ENCODE data around the gene HK2. TPM values are rescaled to one million over a fixed set of nuclear protein-coding genes. Genes with fewer than 3 reads are reported as not detected.
A peak's percentile ranks its signal among the peaks of the same experiment; 100 is the strongest.
"Not testable (repeated sequence)": the region's sequence is repeated elsewhere in the genome, so short reads cannot be mapped to it uniquely, and the experiment has no call there.

Gene HK2
- total RNA-seq, 1 experiment from 2014 or later = 17.1 TPM

DNA sequence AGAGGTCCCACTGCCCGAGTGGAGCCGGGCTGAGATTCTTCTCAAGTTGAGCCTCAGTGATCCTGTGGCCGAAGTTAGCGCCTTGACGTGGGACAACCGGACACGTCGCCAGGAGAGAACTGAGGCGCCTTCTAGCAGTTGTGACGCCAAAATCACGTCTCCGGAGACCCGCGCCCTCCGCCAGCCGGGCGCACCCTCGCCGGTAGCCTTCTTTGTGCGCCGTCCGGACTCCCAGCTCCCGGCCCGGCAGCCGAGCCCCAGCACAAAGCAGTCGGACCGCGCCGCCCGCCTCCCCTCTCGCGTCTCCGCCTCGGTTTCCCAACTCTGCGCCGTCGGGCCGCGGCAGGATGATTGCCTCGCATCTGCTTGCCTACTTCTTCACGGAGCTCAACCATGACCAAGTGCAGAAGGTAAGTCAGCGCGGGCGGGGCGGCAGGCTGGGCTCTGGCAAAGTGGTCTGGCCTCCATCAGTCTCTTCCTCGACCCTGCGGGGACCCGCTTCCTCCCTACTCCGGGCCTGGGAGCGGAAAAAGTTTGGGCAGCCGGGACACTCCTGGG, 386 bp downstream of the HK2 start:
- in situ Hi-C loops (cut with HindIII; ENCODE audit: low sequenced_read_pairs); DNase-seq (ENCODE audit: low spot score): not testable (repeated sequence)

DNA sequence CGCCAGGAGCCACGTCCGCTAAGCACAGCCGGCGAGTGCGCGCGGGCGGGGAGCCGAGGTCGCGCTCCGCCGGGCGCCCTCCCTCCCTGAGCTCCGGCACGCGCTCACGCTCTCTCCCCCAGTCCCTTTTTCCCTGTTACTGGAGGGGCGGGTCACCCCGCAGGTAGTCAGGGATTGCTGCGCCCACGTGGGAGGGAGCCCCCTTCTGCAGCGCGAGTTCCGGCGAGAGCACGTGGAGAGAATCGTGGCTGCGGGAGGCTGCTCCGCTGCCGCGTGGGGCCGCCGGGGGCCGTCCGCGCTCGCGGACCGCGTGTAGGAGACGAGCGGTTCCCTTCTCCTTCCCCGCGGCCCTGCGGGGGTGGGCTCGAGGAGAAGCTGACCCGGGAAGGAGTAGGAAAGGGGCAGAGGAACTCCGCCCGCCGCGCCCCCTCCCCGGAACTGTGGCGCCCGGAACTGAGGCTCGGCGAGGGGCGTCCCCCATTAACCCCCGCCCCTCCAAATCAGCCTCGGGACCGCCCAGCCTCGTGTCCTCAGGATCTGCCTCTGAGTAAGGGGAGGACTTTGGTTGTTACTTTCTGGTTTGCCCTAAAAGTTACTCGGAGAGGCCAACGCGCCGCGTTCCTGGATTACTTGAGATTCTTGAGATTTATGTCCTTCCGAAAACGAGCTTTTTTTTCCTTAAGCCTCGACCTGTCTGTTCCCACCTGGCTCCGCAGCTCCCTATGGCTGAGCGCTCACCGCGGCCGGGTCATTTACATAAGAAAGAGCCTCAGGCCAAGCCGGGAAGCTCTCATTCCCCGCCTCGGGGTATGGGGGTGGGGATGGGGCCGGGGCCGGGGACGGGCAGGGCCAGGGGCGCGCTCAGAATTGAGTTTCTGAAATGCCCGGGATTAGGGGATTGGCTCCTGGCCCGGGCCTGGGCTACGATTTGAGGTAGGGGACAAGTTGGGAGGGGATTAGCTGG, 1.1 kb downstream of the HK2 start:
- DNase-seq (ENCODE audit: low spot score) = peak; percentile 26
- in situ Hi-C loops (cut with HindIII; ENCODE audit: low sequenced_read_pairs) = no loop called here

- DNase-seq (ENCODE audit: low spot score) = peak; percentile 42
- in situ Hi-C loops (cut with HindIII; ENCODE audit: low sequenced_read_pairs) = no loop called here
These were observed 2.1 kb downstream of the HK2 start for GRCh38 chr2:74835831-74836674.

GRCh38 chr2:74836675-74837401, 2.9 kb downstream of the HK2 start:
- no peak for DNase-seq (ENCODE audit: low spot score)
- in situ Hi-C loops (cut with HindIII; ENCODE audit: low sequenced_read_pairs) = no loop called here

DNA sequence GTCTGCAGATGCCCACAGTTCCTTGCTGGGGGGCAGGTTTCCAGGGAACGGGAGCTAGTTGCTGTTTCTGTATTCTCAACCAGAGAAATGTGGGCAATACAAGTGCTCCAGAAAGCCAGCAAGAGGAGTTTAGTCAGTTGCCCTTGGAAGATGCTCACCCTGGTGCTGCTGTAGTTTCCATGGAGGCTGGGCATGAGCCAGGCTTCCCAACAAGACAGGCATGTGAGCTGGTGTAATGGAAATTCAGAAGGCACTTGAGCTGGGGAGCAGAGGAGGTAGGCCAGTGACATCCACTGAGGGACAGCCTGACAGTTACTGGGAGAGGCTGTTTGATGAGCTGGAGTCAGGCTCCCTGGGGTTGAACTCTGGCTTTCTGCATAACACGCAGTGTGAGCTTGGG, 7.7 kb downstream of the HK2 start:
- in situ Hi-C loops (cut with HindIII; ENCODE audit: low sequenced_read_pairs) = no loop called here
- no peak for DNase-seq (ENCODE audit: low spot score)

DNA sequence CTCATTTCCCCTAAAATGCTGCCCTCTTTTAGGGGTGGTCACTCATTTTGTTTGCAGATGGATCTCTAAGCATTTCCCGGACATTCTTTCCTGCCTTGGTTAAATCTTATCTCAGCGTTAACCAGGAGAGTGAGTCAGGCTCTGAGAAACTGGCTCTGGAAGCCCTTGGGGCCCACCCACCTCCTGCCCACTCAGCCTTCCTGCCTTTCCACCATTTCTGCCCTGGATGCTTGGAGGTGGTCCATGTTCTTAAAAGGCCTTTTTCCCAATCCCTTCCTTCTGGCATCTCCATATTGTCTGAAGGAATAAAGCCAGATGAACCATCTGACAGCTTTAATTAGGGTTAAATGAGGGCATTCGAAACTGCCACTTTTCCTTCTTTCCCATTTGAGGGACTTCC, 9.5 kb downstream of the HK2 start:
- in situ Hi-C loops (cut with HindIII; ENCODE audit: low sequenced_read_pairs) = no loop called here
- DNase-seq (ENCODE audit: low spot score) = no peak

- in situ Hi-C loops (cut with HindIII; ENCODE audit: low sequenced_read_pairs) = no loop called here
- DNase-seq (ENCODE audit: low spot score) = no peak
These were observed 10.0 kb downstream of the HK2 start for GRCh38 chr2:74843899-74844298.

- in situ Hi-C loops (cut with HindIII; ENCODE audit: low sequenced_read_pairs) = no loop called here
- no peak for DNase-seq (ENCODE audit: low spot score)
These were observed 10.8 kb downstream of the HK2 start for GRCh38 chr2:74844752-74845151.

DNA sequence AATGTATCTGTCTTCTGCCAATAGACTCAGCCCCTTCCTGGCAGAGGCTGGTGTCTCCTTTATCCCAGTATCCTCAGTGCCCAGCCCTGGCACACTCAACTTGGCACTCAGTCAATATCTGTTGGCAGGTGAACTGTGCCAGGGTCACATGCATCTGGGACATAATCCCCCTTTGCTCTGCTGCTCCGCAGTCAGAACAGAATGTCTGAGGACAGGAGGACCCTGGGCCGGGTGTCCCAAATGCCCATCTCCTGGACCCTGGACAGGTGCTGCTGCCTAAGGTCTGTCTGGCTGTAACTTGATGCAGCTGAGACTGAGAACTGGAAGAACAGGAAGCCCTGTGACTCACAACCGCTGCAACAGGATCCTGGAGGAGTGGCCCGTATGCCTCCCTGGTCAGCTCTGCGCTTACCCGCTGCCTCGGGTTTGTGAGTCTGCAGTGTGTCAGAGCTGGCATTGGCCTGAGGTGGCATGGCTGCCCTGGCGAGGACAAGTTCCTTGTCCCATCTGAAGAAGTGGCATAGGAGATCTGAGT, 11.4 kb downstream of the HK2 start:
- in situ Hi-C loops (cut with HindIII; ENCODE audit: low sequenced_read_pairs) = no loop called here
- no peak for DNase-seq (ENCODE audit: low spot score)

GRCh38 chr2:74845991-74846390, 12.1 kb downstream of the HK2 start:
- in situ Hi-C loops (cut with HindIII; ENCODE audit: low sequenced_read_pairs) = no loop called here
- no peak for DNase-seq (ENCODE audit: low spot score)

- in situ Hi-C loops (cut with HindIII; ENCODE audit: low sequenced_read_pairs) = no loop called here
- DNase-seq (ENCODE audit: low spot score) = no peak
These were observed 12.6 kb downstream of the HK2 start for GRCh38 chr2:74846481-74846880.

DNA sequence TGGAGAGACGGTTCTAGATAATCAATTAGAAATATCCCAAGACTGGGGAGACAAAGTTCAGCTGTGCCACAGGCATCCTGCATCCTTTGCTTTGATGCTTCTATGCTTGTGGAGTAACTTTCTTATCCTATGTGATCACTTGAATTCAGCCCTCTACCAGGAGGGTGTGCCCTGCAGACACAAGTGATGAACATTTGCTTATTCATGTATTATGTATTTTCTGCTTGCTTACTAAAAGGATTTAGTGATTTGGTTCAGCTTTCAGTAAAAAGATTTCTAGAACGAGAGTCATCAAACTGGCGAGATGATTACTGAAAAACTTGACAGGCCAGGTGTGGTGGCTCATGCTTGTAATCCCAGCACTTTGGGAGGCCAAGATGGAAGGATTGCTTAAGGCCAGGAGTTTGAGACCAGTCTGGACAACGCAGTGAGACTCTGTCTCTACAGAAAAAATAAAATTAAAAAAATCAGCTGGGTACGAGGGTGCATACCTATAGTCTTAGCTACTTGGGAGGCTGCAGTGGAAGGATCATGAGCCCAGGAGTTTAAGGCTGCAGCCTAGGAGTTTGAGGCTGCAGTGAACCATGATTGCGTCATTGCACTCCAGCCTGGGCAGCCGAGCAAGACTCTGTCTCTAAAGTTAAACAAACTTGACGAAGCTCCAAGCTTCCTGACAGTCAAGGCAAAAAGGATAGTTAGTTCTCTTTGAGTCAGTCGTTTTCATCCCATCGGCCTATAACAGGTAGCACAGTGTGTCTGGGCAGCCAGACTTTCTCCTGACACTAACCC, 13.3 kb downstream of the HK2 start:
- in situ Hi-C loops (cut with HindIII; ENCODE audit: low sequenced_read_pairs) = no loop called here
- DNase-seq (ENCODE audit: low spot score) = no peak

- in situ Hi-C loops (cut with HindIII; ENCODE audit: low sequenced_read_pairs) = no loop called here
- no peak for DNase-seq (ENCODE audit: low spot score)
These were observed 15.4 kb downstream of the HK2 start for GRCh38 chr2:74849228-74849892.

- in situ Hi-C loops (cut with HindIII; ENCODE audit: low sequenced_read_pairs) = no loop called here
These were observed 16.7 kb downstream of the HK2 start for GRCh38 chr2:74850496-74851190.

DNA sequence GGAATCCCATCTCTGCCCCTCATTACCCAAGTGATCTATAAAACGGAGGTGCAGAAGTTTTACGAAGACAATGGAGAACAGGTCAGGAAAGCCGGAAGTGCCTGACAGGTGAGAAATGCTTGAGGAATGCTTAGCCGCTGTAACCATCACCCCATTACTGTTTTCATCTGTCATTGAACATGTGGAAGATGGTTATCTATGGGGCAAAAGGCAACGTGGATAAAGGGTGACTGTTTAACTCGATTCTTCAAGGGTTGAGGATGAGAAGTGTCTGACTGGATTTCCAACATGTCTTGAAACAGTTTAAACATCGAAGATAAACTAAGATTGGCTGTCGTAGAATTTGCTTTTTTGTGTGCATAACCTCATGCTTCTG, 17.3 kb downstream of the HK2 start:
- DNase-seq (ENCODE audit: low spot score) = no peak
- in situ Hi-C loops (cut with HindIII; ENCODE audit: low sequenced_read_pairs) = no loop called here

More at GRCh38 chr2:74850496-74851190, 16.7 kb downstream of the HK2 start:
- no peak for DNase-seq (ENCODE audit: low spot score)

DNA sequence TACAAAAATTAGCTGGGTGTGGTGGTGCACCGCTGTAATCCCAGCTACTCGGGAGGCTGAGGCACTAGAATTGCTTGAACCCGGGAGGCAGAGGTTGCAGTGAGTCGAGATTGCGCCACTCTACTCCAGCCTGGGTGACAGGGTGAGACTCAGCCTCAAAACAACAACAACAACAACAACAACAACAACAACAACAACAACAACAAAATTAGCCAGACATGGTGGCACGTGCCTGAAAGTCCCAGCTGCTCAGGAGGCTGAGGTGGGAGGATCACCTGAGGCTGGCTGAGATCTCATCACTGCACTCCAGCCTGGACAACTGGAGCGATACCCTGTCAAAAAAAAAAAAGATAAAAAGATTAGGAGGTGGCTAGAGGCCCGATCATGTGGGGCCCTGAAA, 19.4 kb downstream of the HK2 start:
- DNase-seq (ENCODE audit: low spot score); in situ Hi-C loops (cut with HindIII; ENCODE audit: low sequenced_read_pairs): not testable (repeated sequence)

DNA sequence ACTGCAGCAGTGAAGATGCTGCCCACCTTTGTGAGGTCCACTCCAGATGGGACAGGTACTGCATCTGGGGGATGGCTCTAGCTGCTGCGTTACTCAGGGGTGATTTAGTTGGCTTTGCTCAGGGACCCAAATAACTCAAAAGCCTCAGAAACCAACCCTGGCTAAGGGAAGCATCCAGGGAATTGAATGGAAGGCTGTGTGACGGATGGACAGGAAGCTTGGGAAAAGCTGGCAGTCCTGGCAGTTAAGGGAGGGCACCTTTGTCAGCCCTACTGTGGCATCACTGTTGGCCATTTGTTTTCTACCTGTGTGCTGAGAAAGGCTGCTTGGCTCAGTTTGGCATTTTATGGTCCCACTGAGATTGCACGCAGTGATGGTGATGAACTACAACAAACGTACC, 20.5 kb downstream of the HK2 start:
- DNase-seq (ENCODE audit: low spot score) = no peak
- in situ Hi-C loops (cut with HindIII; ENCODE audit: low sequenced_read_pairs) = no loop called here

Data from G401 (cell line).